ENCODE data around the gene UBTF.

Gene UBTF

GRCh38 chr17:44214896-44215295 is 4.6 kb downstream of the UBTF start:
- no peak for DNase-seq (ENCODE audit: low spot score)

- no peak for DNase-seq (ENCODE audit: low spot score)
These were observed 5.3 kb downstream of the UBTF start for GRCh38 chr17:44214230-44214494.

- no peak for DNase-seq (ENCODE audit: low spot score)
These were observed 5.9 kb downstream of the UBTF start for GRCh38 chr17:44213403-44214229.

- DNase-seq (ENCODE audit: low spot score), result no peak
These were observed 6.7 kb downstream of the UBTF start for GRCh38 chr17:44212507-44213402.

GRCh38 chr17:44211281-44212265 is 7.9 kb downstream of the UBTF start:
- no peak for DNase-seq (ENCODE audit: low spot score)

- peak; percentile 92 for DNase-seq (ENCODE audit: low spot score)
These were observed 8.9 kb downstream of the UBTF start for GRCh38 chr17:44210342-44211192.

GRCh38 chr17:44209786-44210341 is 9.6 kb downstream of the UBTF start:
- DNase-seq (ENCODE audit: low spot score), result peak; percentile 42

GRCh38 chr17:44207743-44208142 is 11.7 kb downstream of the UBTF start:
- no peak for DNase-seq (ENCODE audit: low spot score)

GRCh38 chr17:44207319-44207718 is 12.2 kb downstream of the UBTF start:
- no peak for DNase-seq (ENCODE audit: low spot score)

- no peak for DNase-seq (ENCODE audit: low spot score)
These were observed 12.7 kb downstream of the UBTF start for GRCh38 chr17:44206825-44207155.

- no peak for DNase-seq (ENCODE audit: low spot score)
These were observed 13.3 kb downstream of the UBTF start for GRCh38 chr17:44205962-44206824.

GRCh38 chr17:44204441-44204882 is 15.0 kb downstream of the UBTF start:
- DNase-seq (ENCODE audit: low spot score), result no peak

GRCh38 chr17:44203731-44204440 is 15.6 kb downstream of the UBTF start:
- DNase-seq (ENCODE audit: low spot score), result peak; percentile 63

GRCh38 chr17:44202756-44203155 is 16.7 kb downstream of the UBTF start:
- no peak for DNase-seq (ENCODE audit: low spot score)

GRCh38 chr17:44200478-44201155 is 18.9 kb downstream of the UBTF start:
- no peak for DNase-seq (ENCODE audit: low spot score)

- DNase-seq (ENCODE audit: low spot score), result peak; percentile 99
These were observed 19.7 kb downstream of the UBTF start, which contains the start of gene ATXN7L3 for GRCh38 chr17:44199553-44200477. Gene ATXN7L3, minus strand, starts transcription at chr17:44199884. Its CDS starts 1,814 bp downstream, at chr17:44198070.
